HT-29 (cell line): ENCODE measurements around the gene EML1. TPM values are rescaled to one million over a fixed set of nuclear protein-coding genes. Genes with fewer than 3 reads are reported as not detected.

Source experiments
- DNase-seq: peaks from one replicate; pipeline ENCODE4 v3.0.0-alpha.2; 2015; ENCODE audit warnings: low spot score
- small RNA-seq: library from RNA; depleted of rRNA; stranded (forward); fragments of <200 nt; gene quantifications from one replicate; pipeline ENCODE3, GENCODE V24; 2014
- total RNA-seq: library from RNA; depleted of rRNA; stranded (reverse); fragments of >200 nt; shearing (Covaris generic); gene quantifications from 2 replicates; pipeline ENCODE4 v1.2.3, GENCODE V29; 2014; rRNA removed

EML1 gene
- total RNA-seq, 1 experiment from 2014 or later = not detected

DNA sequence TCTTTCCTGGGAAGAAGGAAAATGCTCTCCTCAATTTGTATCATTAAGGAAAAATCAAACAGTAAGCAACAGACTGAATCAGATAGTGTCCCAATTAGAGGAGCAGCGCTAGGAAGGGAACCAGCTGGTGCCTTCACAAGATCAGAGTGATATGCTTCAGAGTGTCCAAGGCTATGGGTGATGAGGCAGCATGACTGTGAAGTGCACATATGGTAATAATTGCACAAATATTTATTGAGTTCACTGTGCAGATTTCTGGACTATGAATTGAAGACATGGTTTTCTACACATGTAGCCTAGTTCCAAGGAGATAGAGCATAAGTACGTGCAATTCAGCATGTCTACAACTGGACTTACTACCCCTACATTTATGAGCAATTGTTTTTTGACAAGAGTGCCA is 193.2 kb downstream of the EML1 start:
- DNase-seq = no peak

DNA sequence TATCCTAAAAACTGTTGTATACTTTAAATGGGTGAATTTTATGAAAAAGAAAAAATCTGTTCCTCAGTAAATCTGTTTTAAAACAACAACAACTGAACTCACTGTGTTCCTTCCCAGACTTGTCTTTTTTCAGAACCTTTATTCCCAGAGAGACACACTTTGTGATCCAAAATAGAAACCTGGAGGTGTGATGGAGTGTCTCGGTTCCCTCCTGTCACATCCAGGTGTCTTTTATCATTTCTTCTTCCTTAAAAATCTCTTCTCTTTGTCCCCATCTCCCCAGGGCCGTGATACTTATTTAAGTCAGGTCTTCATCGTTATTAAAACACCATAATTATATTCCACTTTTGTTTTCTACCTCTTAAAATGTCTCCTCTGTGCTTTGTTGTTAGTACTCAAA is 195.8 kb downstream of the EML1 start:
- no peak for DNase-seq

DNA sequence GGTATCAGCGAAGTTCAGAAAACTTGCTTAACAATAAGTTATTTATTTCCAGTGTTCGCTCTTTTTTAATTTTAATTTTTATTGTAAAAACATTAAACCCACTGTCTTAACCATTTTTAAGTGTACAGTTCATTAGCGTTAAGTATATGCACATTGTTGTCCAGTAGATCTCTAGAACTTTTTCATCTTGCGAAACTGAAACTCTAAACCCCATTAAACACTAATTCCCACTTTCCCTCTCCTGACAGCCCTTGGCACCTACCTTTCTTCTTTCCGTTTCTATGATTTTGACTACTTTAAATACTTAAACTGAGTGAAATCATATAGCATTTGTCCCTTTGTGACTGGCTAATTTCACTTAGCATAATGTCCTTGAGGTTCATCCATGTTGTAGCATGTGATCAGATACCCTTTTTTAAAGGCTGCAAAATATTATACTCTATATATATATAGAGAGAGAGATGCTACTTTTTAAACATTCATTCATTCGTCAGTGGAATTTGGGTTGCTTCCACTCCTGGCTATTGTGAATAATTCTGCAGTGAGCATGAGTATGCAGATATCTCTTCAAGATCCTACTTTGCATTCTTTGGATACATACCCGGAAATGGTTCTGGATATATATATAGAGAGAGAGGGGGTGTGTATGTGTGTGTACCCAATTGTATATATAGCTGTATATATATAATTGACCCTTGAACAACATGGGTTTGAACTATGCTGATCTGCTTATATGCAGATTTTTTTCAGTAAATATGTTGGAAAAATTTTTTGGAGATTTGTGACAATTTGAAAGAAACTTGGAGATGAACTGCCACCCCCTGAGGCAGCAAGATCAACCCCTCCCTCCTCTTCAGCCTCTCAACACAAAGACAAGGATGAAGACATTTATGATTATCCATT is 197.3 kb downstream of the EML1 start:
- no peak for DNase-seq

DNA sequence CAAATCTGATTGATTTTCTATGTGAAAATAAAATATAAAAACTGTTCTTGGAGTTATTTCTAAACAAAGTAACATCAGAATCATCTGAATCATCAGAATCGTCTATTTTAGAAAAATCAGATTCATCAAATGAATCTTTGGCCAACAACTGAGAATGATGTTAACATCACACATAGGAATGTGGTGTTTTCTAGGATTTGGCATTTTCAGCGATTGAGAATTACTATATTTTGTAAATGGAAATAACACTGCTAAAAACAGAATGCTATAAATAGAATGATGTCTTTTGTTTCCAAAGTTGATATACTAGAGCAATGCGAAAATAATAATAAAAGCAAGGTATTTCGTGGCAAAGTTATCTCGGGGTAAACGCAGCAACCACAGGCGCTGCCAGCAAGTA is 198.1 kb downstream of the EML1 start:
- no peak for DNase-seq

Small RNA genes within 50 kb of the gene (small RNA-seq; reads per million reads assigned to genes)
- gene RNU1-47P = not detected

Other genes with a start within 250 kb of the EML1 start
- gene CCDC85C, start 189.2 kb upstream of the EML1 start, total RNA-seq = 23.8 and 30.7 TPM in 2 replicates
- gene HHIPL1, start 148.3 kb upstream of the EML1 start, total RNA-seq = not detected in 2 replicates
- gene CYP46A1, start 109.1 kb upstream of the EML1 start, total RNA-seq = not detected in 2 replicates